Keratinocyte (primary cell): ENCODE measurements around the gene NAT9. TPM values are rescaled to one million over a fixed set of nuclear protein-coding genes. Genes with fewer than 3 reads are reported as not detected.

Experiments
- DNase-seq: peaks from one replicate; pipeline ENCODE4 v3.0.0-alpha.2; 2011; ENCODE audit warnings: low read depth, missing footprints, low spot score
- FAIRE-seq: peaks from 2 replicates; lab custom pipeline; 2011; peaks lifted over from hg19 to GRCh38; lab: Jason Lieb, UNC
- H2AFZ ChIP-seq: 2 replicates; pipeline ENCODE4 v1.6.0; 2012; ENCODE audit warnings: low read length, control low read depth, inconsistent platforms; ENCODE audit not compliant: control insufficient read depth
- H3K27ac ChIP-seq: 2 replicates; pipeline ENCODE4 v1.5.1; 2011; ENCODE audit warnings: low read length; ENCODE audit not compliant: control insufficient read depth, insufficient read depth
- H3K27me3 ChIP-seq: 3 replicates; pipeline ENCODE4 v1.6.0; 2011; ENCODE audit warnings: low read length; ENCODE audit not compliant: control insufficient read depth, insufficient read depth; ENCODE audit errors: extremely low read depth
- H3K36me3 ChIP-seq, 2 experiments: 2 replicates in 1 of 2; 3 replicates in 1 of 2; pipeline ENCODE4 v1.5.1; 2011; ENCODE audit warnings: low read length in 2 of 2, mild to moderate bottlenecking in 1 of 2; ENCODE audit not compliant: control insufficient read depth in 2 of 2, insufficient read depth in 2 of 2; ENCODE audit errors: extremely low read depth in 1 of 2
- H3K4me1 ChIP-seq: 3 replicates; pipeline ENCODE4 v1.5.1; 2011; ENCODE audit warnings: low read length; ENCODE audit not compliant: control insufficient read depth, insufficient read depth; ENCODE audit errors: extremely low read depth
- H3K4me2 ChIP-seq: 3 replicates; pipeline ENCODE4 v1.6.0; 2011; ENCODE audit warnings: low read depth, low read length; ENCODE audit not compliant: control insufficient read depth, insufficient read depth; ENCODE audit errors: extremely low read depth
- H3K4me3 ChIP-seq, 3 experiments: fragments of 200-600 bp in 1 of 3; sonication (generic) in 1 of 3; 2 replicates in 2 of 3; 3 replicates in 1 of 3; pipeline ENCODE4 v1.5.1; 2011 to 2016; ENCODE audit warnings: low read length in 3 of 3, mild to moderate bottlenecking in 3 of 3, control low read depth in 2 of 3, inconsistent platforms in 1 of 3, low read depth in 1 of 3, mixed read lengths in 1 of 3, mixed run types in 1 of 3, moderate library complexity in 1 of 3; ENCODE audit not compliant: control insufficient read depth in 2 of 3, insufficient read depth in 2 of 3; ENCODE audit errors: extremely low read depth in 1 of 3
- H3K79me2 ChIP-seq: 2 replicates; pipeline ENCODE4 v1.6.0; 2012; ENCODE audit warnings: low read length; ENCODE audit not compliant: control insufficient read depth, insufficient read depth
- H3K9ac ChIP-seq: 3 replicates; pipeline ENCODE4 v1.6.0; 2011; ENCODE audit warnings: low read length; ENCODE audit not compliant: control insufficient read depth, insufficient read depth; ENCODE audit errors: extremely low read depth
- H3K9me1 ChIP-seq: 3 replicates; pipeline ENCODE4 v1.6.0; 2011; ENCODE audit warnings: low read length; ENCODE audit not compliant: control insufficient read depth, insufficient read depth; ENCODE audit errors: extremely low read depth
- H3K9me3 ChIP-seq: 2 replicates; pipeline ENCODE4 v1.5.1; 2012; ENCODE audit warnings: low read depth, low read length; ENCODE audit not compliant: control insufficient read depth
- H4K20me1 ChIP-seq: 3 replicates; pipeline ENCODE4 v1.6.0; 2011; ENCODE audit warnings: low read length; ENCODE audit not compliant: control insufficient read depth, insufficient read depth; ENCODE audit errors: extremely low read depth
- EZH2 ChIP-seq: IDR thresholded peaks from one replicate; pipeline ENCODE4 v1.6.1; 2012; ENCODE audit warnings: inconsistent platforms, mild to moderate bottlenecking, low read length, moderate library complexity
- dilution Hi-C: fragments of 300-500 bp; cut with MboI; formaldehyde crosslinking; loops from one replicate; pipeline ENCODE4 v1.7.0; 2020; ENCODE audit warnings: low sequenced_read_pairs; ENCODE audit not compliant: extremely low pct_ligation_motif_present
- polyA plus RNA-seq, 5 experiments: library from polyadenylated mRNA; depleted of rRNA in 3 of 5; stranded (reverse) in 3 of 5; stranded (forward) in 1 of 5; unstranded in 1 of 5; fragments of >200 nt; gene quantifications; 1 replicate in 1 of 5; 2 replicates in 3 of 5; 3 replicates in 1 of 5; pipeline versions ENCODE4 v1.2.1 to v1.2.3, GENCODE V29; 2011 to 2012; ENCODE audit warnings: missing spikeins in 2 of 5, low read depth in 1 of 5, low replicate concordance in 1 of 5
- TF ChIP-seq, protein P1 (sequence below), 3 experiments: IDR thresholded peaks in 1 of 3; conservative IDR thresholded peaks in 1 of 3; optimal IDR thresholded peaks in 1 of 3; 2 replicates in 2 of 3; 3 replicates in 1 of 3; pipeline versions ENCODE3 to v1.5.1; 2011; ENCODE audit warnings: low read length in 3 of 3, mild to moderate bottlenecking in 3 of 3, moderate library complexity in 2 of 3, control low read depth in 1 of 3, inconsistent platforms in 1 of 3; ENCODE audit not compliant: insufficient read depth in 2 of 3; ENCODE audit errors: extremely low read depth in 1 of 3

The NAT9 gene
- polyA plus RNA-seq, 1 donor (not counting 4 experiments of a cell fraction or from before 2014, with no cell fraction given), result 34.6 TPM

DNA sequence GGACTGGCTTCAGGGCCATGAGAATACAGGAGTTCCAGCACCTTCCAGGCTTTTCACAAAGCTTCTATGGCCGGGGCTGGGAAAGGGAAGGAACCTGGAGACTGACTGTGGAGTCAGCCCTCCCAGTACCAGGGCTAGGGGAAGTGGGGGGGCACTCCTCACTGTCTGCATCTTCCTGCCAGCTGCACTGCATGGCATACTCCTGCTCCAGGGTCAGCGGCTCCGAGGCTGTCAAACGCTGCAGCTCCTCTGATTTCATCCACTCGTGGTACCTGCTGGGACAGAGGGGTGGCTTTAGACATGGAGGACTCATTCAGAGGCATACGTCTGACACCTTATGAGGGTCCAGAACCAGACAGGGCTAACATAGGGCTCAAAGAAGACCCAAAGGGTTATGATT lies 2.7 kb downstream of the NAT9 start:
- Histone ChIP-seq H2AFZ (no peak overlapping the region), H3K27me3 (no peaks in the 10 kb centered on the region), H3K27ac (no peak overlapping the region), H3K4me2 (no peak overlapping the region), H3K9me3 (no peaks in the 10 kb centered on the region), H3K9ac (no peak overlapping the region), H3K4me1 (peaks cover 8% of the 10 kb centered on the region), H3K36me3 (peaks cover 30 to 34% of the 10 kb centered on the region in 2 experiments), H4K20me1 (no peaks in the 10 kb centered on the region), H3K9me1 (no peaks in the 10 kb centered on the region), H3K4me3 (no peak overlapping the region), H3K79me2 (peaks cover 36% of the 10 kb centered on the region)
- FAIRE-seq, result no peak
- dilution Hi-C loops, result no loop called here
- TF ChIP-seq, protein P1, sequence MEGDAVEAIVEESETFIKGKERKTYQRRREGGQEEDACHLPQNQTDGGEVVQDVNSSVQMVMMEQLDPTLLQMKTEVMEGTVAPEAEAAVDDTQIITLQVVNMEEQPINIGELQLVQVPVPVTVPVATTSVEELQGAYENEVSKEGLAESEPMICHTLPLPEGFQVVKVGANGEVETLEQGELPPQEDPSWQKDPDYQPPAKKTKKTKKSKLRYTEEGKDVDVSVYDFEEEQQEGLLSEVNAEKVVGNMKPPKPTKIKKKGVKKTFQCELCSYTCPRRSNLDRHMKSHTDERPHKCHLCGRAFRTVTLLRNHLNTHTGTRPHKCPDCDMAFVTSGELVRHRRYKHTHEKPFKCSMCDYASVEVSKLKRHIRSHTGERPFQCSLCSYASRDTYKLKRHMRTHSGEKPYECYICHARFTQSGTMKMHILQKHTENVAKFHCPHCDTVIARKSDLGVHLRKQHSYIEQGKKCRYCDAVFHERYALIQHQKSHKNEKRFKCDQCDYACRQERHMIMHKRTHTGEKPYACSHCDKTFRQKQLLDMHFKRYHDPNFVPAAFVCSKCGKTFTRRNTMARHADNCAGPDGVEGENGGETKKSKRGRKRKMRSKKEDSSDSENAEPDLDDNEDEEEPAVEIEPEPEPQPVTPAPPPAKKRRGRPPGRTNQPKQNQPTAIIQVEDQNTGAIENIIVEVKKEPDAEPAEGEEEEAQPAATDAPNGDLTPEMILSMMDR (optimal IDR thresholded peaks at IDR 0.05 in 1 of 3, IDR thresholded peaks at IDR 0.05 in 1 of 3, conservative IDR thresholded peaks at IDR 0.05 in 1 of 3; ENCODE audit: extremely low read depth in 1 of 3, insufficient read depth in 2 of 3, low read length in 3 of 3), result no peak
- TF ChIP-seq EZH2, result no peak
- no peak for DNase-seq

DNA sequence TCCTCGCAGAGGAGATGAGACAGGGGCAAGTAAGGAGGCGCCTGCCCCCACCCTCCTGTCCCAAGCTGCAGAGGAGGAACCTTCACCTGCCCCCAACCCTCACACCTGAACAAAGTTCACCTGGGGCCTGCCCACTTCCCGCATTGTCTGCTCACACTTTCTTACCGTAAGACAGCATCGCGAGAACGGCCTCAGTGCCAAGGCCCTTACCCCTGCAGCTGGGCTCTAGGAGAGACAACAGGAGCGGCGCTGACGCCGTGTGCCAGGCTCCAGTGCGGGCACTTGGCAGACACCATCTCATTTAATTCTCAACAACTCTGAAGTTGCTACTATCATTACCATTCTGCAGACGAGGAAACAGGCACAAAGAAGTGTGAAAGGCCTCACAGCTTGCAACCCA lies 4.1 kb downstream of the NAT9 start:
- H3K27me3 ChIP-seq, result no peaks in the 10 kb centered on the region
- H2AFZ ChIP-seq, result no peak overlapping the region
- TF ChIP-seq, protein P1 (optimal IDR thresholded peaks at IDR 0.05 in 1 of 3, IDR thresholded peaks at IDR 0.05 in 1 of 3, conservative IDR thresholded peaks at IDR 0.05 in 1 of 3; ENCODE audit: extremely low read depth in 1 of 3, insufficient read depth in 2 of 3, low read length in 3 of 3), result no peak
- TF ChIP-seq EZH2, result no peak
- DNase-seq (no peak), FAIRE-seq (no peak)
- H3K9me3 ChIP-seq, result no peaks in the 10 kb centered on the region
- no peak overlapping the region for H3K9ac ChIP-seq
- peaks cover 4% of the 10 kb centered on the region for H3K4me1 ChIP-seq
- H3K27ac ChIP-seq, result no peak overlapping the region
- H3K4me2 ChIP-seq, result no peak overlapping the region
- dilution Hi-C loops, result no loop called here
- H3K36me3 ChIP-seq, result peaks cover 28 to 43% of the 10 kb centered on the region in 2 experiments
- H3K79me2 ChIP-seq, result peaks cover 26% of the 10 kb centered on the region
- H4K20me1 ChIP-seq, result no peaks in the 10 kb centered on the region
- H3K9me1 ChIP-seq, result no peaks in the 10 kb centered on the region
- H3K4me3 ChIP-seq, result no peak overlapping the region
